GM12892 (cell line): ENCODE measurements around the gene ZNF69.
"Not testable (repeated sequence)": the region's sequence is repeated elsewhere in the genome, so short reads cannot be mapped to it uniquely, and the experiment has no call there.

ENCODE experiments used
- POLR2A ChIP-seq: IDR thresholded peaks from 2 replicates; pipeline ENCODE4 v1.6.1; 2011; ENCODE audit warnings: low read depth, low read length, control low read depth
- POLR2AphosphoS5 ChIP-seq: IDR thresholded peaks from 2 replicates; pipeline ENCODE4 v1.6.1; 2011; ENCODE audit warnings: low read depth, low read length, control low read depth
- TAF1 ChIP-seq: IDR thresholded peaks from 2 replicates; pipeline ENCODE4 v1.6.1; 2011; ENCODE audit warnings: low read depth, mild to moderate bottlenecking, control low read depth, low read length, borderline replicate concordance

GRCh38 chr19:11935829-11936228 is 48.2 kb downstream of the ZNF69 start:
- not testable (repeated sequence) for TF ChIP-seq POLR2AphosphoS5, POLR2A, TAF1
